HG03521 (cell line): ENCODE measurements around the gene SSH3.

Experiments used
- ATAC-seq: cut with Tn5 transposase; IDR thresholded peaks from one replicate; pipeline ENCODE4 v1.9.1; 2021; ENCODE audit warnings: mild to moderate bottlenecking, moderate library complexity; ENCODE audit not compliant: unreplicated experiment

Gene SSH3

DNA sequence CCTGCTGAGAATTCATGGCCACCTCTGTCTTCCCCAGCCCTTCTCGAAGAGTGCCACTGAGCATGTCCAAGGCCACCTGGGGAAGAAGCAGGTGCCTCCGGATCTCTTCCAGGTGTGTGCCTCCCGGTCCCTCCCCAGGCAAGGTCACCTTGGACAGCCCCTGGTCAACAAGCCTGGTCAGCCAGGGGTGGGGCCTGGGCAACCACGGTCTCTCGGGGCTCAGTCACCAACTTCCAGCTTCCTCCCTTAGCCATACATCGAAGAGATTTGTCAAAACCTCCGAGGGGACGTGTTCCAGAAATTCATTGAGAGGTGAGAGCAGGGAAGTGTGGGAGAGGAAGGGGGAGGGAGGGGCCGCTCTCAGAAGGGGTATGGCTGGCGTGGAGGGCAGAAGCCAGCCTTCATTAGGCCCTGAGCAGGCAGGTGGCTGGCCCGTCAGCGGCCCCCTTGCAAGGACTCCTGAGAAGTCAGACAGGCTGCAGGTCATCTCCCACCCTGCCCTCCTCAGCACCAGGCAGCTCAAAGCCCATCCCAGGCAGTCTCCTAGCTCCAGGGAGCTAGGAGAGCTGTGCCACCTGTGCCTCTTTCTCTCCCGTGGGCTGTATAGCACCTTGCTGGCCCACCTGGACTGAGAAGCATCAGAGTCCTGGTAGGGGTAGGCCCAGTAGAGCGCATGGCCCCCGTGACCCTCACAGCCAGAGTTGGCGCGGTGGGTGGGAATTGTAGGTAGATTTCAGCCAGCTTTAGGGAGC, 23.6 kb upstream of the SSH3 start:
- no peak for ATAC-seq

DNA sequence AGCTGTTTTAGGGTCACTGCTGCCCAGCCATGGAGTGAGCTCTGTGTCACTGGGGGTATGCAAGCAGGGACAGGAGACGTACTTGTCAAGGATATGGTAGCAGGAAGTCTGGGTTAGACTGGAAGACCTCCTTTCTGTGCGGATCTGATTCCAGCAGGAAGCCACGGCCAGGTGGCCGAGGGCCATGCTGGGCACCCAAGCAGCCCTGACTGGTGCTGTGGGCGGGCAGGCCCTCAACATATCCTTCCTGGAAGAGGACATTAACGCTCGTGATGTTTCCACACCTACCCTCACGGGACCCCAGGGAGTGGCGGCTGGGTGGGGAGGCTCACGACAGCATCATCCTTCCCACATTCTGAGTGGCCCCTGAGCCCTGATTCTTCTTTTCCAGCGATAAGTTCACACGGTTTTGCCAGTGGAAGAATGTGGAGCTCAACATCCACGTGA, 23.0 kb upstream of the SSH3 start:
- no peak for ATAC-seq

DNA sequence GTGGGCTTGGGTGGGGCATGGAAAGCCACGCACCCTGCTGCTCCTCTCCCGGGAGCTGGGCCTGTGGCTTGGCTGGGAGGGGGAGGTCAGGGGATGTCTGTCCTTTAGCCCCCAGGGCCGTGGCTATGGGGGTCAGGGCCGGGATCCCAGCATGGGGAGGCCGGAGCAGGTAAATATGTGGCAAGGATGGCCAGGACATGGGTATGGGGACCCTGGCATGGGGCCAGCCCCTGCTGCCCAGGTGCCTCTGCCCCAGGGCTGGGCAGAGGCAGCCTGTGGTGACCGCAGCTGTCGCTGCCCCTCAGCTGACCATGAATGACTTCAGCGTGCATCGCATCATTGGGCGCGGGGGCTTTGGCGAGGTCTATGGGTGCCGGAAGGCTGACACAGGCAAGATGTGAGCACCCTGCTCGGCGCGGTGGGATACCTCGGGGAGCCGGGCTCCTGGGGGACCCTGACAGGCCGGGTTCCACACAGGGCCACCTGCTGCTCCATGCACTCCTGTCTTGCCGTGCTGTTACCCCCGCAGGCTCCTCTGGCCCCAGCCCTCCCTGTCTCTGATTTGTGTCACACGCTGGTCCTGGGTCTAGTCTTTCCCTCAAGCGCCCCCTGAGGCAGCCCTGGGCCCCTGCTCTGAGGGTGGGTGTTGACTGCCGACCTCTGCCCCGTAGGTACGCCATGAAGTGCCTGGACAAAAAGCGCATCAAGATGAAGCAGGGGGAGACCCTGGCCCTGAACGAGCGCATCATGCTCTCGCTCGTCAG, 22.4 kb upstream of the SSH3 start:
- ATAC-seq: no peak

DNA sequence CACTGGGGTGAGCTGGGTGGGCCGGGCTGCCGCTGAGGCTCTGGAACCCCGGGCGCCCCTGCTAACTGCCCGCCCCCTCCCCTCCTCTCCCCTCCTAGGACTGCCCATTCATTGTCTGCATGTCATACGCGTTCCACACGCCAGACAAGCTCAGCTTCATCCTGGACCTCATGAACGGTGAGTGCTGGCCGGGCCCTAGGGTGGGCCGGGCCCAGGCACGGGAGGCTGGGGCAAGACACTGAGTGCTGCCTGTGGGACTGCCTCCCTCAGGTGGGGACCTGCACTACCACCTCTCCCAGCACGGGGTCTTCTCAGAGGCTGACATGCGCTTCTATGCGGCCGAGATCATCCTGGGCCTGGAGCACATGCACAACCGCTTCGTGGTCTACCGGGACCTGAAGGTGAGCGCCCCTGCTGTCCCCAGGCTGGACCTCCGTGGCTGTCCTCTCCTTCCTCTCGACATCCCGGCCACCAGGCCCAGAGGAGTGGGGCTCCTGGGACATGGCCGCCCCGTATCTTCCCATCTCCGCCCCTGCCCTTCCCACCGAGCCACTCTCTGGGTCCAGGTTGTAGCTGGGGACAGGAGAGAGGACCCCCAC, 21.7 kb upstream of the SSH3 start:
- no peak for ATAC-seq

DNA sequence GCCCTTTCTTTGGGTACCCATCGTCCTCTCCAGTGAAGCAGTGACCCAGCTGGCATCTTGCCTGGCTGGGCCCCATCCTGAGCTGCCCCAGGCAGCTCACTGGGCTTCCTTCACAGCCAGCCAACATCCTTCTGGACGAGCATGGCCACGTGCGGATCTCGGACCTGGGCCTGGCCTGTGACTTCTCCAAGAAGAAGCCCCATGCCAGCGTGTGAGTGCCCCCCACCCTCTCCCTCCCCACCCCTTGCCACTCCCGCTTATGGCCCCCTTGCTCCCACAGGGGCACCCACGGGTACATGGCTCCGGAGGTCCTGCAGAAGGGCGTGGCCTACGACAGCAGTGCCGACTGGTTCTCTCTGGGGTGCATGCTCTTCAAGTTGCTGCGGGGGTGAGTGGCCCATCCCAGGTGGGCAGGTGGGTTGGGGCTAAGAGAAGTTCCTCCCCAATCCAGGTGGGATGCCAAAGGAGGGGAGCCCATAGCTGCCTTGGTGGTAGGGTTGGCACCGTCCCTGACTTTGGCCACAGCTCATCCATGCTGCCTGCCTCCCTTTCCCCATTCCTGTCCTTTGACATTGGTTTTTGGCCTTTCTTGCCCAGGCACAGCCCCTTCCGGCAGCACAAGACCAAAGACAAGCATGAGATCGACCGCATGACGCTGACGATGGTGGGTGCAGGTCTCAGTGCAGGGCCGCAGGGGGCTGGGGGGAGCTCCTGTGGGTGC, 21.0 kb upstream of the SSH3 start:
- ATAC-seq: no peak

DNA sequence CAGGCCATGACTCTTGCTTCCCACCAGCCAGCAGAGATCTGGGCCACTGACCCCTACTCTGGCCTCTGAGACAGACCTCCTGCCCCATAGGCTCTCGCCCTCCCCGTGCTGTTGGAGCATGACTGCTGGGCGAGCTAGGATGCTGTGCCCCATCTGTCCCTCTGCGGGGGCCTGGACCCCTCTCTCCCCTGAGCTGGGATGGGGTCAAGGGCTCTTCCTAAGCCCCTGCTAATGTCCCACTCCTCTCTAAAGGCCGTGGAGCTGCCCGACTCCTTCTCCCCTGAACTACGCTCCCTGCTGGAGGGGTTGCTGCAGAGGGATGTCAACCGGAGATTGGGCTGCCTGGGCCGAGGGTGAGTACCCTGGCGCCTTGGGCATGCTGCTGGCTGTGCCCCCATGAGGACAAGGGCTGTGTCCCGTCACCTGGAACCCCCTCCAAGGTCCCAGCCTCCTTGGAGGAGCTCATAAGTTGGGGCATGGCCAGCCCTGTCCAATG, 20.4 kb upstream of the SSH3 start:
- ATAC-seq: no peak

DNA sequence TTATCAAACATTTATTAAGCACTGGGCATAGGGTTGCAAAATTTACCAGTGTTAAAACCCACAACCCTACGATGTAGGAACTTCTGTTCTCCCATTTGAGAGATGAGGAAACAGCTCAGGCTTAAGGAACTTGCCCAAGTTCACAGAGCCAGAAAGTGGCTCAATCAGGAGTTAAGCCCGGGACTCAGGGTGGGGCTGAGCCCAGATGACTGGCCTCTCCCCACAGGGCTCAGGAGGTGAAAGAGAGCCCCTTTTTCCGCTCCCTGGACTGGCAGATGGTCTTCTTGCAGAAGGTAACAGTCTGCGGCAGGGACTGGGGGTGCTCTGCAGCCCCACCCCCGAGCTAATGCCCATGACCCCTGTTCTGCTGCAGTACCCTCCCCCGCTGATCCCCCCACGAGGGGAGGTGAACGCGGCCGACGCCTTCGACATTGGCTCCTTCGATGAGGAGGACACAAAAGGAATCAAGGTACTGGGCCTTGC, 19.8 kb upstream of the SSH3 start:
- no peak for ATAC-seq

DNA sequence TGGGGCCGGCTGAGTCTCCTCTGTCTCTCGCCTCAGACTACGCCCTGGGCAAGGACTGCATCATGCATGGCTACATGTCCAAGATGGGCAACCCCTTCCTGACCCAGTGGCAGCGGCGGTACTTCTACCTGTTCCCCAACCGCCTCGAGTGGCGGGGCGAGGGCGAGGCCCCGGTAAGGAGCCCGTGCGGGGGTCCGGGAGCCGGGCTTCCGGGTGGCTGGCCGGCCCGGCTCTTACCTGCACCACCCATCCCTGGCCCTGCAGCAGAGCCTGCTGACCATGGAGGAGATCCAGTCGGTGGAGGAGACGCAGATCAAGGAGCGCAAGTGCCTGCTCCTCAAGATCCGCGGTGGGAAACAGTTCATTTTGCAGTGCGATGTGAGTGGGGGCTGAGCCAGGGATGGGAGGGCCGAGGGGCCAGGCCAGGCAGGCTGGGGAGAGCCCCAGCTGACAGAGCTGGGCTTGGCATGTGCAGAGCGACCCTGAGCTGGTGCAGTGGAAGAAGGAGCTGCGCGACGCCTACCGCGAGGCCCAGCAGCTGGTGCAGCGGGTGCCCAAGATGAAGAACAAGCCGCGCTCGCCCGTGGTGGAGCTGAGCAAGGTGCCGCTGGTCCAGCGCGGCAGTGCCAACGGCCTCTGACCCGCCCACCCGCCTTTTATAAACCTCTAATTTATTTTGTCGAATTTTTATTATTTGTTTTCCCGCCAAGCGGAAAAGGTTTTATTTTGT, 18.4 kb upstream of the SSH3 start:
- no peak for ATAC-seq

DNA sequence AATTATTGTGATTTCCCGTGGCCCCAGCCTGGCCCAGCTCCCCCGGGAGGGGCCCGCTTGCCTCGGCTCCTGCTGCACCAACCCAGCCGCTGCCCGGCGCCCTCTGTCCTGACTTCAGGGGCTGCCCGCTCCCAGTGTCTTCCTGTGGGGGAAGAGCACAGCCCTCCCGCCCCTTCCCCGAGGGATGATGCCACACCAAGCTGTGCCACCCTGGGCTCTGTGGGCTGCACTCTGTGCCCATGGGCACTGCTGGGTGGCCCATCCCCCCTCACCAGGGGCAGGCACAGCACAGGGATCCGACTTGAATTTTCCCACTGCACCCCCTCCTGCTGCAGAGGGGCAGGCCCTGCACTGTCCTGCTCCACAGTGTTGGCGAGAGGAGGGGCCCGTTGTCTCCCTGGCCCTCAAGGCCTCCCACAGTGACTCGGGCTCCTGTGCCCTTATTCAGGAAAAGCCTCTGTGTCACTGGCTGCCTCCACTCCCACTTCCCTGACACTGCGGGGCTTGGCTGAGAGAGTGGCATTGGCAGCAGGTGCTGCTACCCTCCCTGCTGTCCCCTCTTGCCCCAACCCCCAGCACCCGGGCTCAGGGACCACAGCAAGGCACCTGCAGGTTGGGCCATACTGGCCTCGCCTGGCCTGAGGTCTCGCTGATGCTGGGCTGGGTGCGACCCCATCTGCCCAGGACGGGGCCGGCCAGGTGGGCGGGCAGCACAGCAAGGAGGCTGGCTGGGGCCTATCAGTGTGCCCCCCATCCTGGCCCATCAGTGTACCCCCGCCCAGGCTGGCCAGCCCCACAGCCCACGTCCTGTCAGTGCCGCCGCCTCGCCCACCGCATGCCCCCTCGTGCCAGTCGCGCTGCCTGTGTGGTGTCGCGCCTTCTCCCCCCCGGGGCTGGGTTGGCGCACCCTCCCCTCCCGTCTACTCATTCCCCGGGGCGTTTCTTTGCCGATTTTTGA, 17.5 kb upstream of the SSH3 start:
- no peak for ATAC-seq

DNA sequence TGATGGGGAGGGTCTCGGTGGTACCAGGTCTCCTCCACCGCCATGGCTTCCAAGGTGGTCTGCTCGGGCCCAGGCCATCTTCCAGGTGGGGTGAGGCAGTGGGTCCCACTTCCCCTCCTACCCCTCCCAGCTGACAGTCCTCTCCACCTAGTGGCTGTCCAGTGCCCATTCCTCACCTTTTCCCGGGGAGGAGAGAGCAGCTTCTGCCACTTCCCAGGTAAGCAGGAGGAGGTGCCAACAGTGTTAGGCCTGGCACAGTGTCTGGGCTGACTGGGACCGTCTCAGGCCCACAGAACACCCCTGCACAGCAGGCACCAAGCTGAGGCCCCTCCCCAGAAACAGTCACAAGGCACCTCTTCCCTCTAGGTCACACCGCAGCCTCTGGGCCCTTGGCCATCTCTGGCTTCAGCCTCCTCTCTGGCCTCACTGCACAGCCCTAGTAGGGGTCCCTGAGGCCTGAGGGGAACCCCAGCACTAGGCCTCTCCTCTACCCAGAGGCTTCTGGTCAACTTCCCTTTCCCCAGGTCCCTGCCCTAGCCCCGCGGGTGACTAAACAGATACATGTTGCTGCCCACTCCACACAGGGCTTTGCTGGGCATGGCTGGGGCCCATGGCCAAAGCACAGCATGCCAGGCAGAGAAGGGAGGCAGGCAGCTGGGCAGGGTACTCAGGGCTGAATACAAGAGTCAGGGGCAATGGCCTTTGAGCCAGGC, 16.6 kb upstream of the SSH3 start:
- no peak for ATAC-seq

DNA sequence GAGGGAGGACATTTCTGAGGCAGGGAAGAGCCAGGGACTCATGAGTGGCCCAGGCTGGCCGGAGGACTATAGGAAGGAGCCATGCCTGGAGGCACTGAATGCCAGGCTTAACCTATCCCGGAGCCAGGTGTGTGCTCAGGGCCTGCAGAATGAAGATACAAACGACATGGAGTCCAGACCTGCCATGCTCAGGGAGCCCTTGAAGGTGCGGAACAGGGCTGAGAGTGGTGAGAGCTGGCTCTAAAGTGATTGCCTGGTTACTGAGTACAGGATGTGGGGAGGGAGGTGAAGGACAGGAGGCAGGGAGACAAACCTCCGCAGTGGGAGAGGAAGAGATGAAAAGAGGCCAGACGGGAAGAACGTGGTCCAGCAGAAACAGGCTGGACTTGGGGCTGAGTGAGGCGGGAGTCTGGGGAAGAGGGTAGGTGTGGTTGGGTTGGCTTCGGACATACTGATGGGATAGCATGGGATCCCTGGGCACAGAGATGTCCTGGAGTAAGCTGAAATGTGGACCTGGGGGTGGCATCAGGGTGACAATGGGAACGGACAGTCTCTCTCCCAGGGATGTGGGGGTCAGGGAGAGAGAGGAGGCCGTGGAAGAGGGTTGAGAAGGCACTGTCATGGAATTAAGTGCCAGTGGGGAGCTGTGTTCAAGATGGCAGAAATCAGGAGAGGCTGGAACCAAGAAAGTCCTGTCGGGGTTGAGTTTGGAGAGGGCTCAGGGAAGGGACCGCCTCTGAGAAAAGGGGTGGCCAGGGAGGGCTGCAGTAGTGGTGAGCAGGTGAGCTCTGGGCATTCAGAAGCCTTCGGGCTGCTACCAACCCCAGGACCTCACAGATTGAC, 15.8 kb upstream of the SSH3 start:
- ATAC-seq: no peak

DNA sequence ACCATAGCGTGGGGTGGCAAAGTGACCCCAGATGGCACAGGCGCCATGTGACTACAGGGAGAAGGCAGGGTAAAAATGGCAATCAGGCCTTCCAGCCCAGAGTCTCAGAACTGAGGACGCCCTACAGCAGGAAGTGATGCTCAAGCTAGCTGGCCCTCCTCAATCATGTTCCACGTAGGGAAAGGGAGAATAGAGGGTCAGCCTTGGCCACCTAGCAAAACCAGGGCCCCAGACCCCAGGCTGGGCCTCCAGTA, 15.2 kb upstream of the SSH3 start:
- ATAC-seq: no peak

DNA sequence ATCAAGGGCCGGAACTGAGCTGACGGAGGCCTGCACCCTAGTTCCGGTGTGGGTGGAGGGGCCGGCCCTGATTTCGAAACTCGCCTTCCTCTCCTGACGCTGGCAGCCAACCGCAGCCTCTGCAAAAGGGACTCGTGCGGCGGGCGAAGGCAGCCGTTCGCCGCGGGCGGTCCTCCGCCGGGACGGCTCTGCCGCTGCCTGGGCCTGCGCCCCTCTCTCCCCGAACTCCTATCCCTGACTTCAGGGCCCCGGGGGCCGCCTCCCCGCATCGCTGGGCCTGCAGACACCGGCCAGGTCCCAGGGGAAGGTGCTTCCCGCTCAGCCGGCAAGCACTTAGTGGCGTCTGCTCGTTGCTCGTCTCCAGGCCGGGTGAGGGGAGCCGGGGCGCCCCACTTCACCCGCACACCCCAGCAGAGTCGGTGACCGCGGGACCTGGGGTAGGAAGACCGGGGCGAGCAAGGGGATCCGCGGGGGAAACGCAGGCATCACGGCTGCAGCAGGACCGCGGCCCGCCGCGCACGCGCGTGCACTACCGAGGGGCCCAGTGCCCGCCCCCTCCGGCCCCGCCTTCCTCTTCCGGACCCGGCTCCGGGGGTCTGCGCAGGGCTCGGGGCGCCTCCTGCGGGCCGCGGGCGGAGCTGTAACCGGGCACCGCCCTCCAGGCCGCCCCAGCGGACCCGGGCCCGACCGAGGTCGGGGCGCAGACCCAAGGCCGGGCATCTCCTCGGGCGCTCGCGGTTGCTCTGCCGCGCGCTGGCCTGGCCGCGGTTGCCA, 14.7 kb upstream of the SSH3 start:
- ATAC-seq: peak; percentile 66

DNA sequence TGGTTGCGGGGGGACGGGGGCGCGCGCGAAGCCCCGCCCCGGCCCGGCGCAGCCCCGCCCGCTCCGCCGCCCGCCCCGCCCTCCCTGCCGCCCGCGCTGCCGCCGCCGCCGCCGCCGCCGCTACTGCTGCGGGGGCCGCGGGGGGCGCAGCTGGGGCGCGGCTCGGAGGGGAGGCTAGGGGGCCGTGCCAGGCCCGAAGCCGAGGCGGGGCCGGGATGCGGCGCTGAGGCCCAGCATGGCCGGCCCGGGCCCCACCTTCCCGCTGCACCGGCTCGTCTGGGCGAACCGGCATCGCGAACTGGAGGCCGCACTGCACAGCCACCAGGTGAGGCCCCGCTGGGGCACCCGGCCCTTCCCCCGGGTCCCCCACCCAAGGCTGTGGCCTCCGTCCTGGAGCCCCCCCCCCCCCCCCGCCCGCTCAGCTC, 14.1 kb upstream of the SSH3 start, which contains the start of gene ANKRD13D:
TSS of gene ANKRD13D (plus strand) at position 78 of the 425 bp plus-strand sequence. CDS start at position 236, 158 bp downstream.
- no peak for ATAC-seq

DNA sequence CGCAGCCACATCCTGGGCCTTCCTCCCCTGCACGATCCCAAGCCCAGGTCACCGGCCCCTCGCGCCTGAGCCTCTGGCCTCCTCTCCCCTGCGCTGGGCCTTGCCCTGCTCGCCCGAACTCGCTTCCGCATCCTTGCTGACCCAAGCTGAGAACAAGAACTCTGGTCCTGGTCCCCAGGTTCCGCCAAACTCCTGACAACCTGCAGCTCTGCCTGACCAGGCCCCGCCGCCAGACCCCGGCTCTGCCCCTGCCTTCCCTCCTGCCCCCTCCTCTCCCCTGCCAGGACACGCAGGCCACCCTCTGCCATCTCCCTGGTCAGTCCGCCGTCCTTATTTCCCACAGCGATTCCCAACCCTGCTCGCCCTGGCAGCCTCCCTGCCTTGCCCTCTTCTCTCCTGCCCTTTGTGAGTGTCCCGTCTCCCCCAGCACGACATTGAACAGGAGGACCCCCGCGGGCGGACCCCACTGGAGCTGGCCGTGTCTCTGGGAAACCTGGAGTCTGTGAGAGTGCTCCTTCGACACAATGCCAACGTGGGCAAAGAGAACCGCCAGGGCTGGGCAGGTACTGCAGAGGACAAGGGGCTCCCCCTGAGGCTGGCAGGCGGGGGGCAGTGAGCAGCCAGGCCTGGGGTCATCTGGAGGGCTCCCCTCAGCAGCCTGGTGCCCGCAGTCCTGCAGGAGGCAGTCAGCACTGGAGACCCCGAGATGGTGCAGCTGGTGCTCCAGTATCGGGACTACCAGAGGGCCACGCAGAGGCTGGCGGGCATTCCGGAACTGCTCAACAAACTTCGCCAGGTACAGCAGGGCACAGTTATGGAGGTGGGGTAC, 13.5 kb upstream of the SSH3 start:
- ATAC-seq: no peak

DNA sequence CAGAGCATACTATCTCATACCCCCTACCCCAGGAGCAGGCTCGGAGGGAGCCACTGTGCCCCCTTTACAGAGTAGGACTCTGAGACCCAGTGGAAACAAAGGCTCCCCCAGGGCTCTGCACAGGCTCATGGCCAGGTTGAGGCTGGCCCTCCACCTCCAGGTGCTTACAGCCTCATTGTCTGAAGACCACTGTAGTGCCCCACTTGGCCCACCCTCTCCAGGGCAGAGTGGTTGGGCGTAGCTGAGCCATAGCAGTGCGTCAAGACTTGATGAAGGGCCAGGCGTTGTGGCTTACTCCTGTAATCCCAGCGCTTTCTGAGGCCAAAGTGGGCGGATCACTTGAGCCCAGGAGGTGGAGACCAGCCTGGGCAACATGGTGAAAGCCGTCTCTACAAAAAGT, 12.5 kb upstream of the SSH3 start:
- ATAC-seq: no peak
